ENCODE measurements around the gene SLC9A9.
A peak's percentile ranks its signal among the peaks of the same experiment; 100 is the strongest.

SLC9A9 gene

DNA sequence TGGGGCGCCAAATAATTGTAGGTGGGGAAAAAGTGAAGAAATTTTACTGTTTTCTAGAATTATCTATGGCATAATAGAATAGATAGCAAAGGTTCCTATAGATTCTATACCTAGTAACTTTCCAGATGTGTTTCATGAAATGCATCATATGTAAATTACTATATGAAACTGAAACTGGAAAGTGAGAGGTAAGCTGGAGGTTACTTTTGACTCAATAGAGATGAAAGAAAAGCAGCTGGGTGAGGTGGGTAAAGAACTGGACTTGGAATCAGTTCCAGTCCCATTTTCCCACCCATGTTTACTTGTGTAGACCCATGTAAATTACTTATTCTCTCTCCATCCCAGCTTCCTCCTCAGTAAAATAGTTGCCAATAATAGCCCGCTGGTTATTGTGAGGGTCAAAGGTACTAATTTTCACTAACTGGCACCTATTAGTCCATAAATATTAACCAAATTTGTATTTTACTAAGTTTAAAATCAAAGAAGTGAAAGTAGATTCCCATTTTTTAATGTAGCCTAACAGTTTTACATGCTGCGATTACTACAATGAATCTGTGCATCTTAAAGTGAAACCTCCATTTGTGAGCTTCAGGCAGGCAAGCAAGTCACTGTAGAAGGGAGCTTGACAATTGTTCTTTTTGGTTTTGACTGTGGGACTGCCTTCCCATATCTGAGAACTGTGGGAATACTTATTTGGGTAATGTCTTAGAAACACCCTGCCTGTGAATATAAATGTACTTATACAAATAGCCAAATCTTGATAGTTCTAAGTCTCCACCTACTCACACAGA, 312.1 kb downstream of the SLC9A9 start:
- no peak for DNase-seq

DNA sequence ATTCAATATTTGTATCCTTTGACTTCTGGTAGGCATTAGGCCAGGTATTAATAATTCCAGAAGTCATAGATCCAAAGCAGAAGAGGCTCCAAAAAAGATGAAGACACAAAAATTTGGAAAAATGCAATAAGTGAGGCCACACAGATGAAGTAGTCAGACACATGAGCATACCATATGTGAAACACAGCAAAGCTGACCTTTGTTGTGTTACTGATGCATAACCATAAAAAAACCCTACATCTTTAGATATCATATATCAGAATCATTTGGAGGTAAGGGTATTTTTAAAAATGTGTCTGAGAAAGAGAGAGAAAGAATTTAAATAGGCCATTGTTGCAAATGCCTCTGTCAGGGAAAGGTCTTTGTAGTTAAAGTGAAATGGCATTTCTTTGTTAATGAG, 314.9 kb downstream of the SLC9A9 start:
- no peak for DNase-seq

DNA sequence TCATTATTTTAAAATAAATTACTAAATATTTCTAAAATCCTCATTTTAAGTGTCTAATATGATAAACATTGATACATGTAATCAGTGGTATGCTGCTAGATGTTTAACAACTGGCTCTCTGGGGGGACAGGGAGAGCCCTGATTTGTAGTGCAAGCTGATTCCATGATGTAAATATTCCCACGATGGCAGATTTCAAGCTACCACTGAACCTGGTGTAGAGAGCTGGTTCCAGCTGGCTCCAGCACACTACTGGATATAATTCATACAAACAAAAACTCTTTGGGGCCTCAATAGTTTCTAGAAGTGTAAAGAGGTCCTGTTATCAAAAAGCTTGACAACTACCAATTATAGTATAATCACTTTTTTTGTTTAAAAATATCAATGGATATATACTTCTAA, 316.2 kb downstream of the SLC9A9 start:
- no peak for DNase-seq

DNA sequence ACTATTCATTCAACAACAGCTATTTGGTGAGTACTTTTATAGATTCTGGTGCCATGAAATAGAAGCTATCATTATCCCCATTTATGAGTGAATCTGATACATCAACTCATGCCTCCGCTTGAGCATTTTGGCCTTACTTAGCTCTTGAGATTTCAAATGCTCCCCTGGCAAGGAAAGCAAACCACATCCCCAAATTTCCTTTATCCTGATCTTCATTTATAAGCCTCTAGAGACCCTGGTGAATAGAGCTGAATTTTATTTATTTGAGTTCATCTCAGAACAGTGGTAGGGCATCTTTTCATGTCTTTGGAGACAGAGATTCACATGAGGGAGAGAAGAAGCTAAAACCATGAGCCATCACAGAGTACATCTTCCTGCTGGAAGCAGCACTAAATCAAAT, 317.2 kb downstream of the SLC9A9 start:
- no peak for DNase-seq

DNA sequence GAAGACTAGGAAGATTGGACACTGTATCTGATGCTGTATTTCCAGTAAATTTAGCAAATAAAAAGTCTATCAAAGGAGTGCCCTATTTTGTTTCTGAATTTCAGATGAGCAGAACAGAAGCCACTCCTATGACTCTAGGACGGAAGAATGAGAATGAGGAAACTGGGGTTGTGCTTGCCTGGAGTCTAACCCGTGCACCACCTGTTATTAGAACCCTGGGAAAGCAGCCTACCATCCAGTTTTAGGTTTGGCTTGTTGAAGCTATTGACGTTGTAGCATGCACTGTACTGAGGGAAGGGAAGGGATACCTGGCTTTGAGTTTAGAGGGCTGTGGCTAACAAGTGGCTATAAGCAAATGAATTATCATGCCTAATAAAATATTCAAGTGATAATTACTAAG, 318.5 kb downstream of the SLC9A9 start:
- no peak for DNase-seq

DNA sequence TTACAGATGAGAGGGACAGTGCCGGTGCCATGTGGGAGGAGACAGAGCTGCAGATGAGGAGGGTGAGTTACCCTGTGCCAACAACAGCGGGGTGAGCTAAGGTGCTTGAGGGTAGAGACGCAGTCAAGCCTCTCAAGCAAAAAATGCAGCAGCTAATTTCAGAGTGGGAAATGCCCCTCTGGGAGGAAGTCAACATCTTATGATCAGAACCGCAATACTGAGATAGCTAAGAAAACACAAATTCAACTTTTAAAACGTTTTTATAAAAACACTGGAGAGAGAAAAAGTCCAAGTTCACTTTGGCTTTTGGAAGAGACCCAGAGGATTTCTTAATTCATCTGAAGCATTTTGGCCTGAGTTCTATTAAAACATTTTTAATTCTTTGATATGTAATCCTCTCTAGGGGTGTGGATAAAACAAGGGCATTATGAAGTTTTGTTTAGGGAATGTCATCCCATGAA, 319.2 kb downstream of the SLC9A9 start:
- DNase-seq, result no peak

DNA sequence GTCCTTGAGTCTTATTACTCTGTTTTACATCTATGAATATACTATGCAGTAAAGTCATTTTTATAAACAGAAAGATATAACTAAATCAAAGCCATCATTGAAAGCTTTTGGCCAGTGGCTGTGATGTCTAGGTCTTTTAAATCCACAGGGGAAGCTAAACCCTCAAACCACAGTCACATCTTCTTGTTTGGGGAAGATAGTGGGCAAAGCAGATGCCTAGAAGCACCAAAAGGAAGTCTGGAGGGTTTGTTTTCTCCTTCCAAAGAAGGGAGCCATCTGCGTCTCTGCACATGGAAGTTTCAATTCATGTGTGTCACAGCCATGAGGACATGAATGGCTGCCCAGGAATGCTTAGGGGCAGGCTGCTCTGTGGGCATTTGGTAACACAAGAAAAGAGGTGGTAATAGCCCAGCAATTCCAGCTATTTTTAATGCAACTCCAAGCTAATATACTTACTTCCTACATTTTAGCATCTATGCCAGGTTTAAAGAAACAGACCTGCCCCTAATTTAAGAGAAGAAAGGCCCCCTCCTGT, 322.2 kb downstream of the SLC9A9 start:
- DNase-seq, result peak; percentile 44

DNA sequence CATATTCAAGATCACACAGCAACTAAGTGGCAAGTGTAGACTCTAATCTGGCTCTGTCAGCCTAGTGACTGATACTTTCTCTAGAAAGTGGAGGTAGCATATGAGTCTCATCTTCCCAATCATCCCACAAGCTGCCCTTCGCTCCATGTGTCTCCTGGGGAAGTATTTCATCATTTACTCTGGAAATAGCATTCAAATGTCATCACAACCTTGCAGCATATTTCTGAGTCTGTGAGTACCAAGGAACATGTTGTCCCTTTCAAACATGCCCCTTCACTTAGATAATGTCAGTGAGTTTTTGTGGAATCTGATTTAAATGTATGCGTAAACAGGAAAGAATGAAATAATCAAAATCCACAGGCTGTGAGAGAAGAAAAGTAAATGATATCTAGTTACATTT, 322.9 kb downstream of the SLC9A9 start:
- peak; percentile 51 for DNase-seq

DNA sequence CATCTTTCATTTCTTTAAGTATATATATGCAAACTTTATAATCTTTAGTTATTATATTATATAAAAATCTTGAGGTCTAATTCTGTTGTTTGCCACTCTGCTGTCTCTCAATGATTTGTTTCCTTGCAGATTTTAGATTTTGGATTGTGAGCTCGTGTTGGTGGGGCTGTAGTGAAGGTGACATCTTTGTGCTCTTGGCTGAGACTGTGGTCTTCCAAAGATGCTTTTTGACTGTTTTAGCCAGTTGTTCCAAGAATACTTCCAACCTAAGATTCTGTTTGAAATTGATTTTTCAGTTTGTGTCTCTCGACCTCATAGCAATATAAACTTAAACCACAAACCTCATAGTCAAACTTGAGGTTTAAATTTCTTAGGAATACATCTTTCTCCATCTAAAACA, 326.5 kb downstream of the SLC9A9 start:
- DNase-seq, result no peak

DNA sequence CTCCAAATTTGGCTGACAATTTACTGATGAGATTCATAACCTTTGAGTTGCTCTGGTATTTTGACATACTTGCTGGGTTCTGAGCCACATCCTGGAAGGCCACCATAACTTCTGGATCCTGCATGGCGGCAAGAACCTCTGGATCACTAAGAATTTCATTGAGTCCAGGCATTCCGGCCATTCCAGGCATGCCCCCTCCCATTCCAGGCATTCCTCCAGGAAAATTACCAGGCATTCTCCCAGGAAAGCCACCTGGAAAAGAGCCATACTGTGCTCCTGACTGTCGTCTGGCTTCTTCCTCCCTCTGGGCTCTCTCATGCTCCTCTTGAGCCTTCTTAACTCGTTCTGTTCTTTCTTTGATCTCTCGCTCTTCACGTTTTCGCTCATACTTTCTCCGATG, 331.1 kb downstream of the SLC9A9 start:
- peak; percentile 42 for DNase-seq

DNA sequence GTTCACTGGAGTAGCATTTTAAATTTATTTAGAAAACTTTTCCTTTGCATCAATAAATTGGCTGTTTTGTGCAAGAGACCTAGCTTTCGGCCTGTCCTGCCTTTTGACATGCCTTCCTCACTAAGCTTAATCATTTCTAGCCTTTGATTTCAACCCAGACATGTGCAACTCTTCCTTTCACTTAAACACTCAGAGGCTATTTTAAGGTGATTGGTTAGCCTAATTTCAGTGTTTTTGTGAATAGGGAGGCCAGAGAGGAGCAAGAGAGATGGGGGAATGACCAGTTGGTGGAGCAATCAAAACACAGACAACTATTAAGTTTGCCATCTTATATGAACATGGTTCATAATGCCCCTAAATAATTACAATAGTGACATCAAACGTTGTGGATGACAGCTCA, 333.4 kb downstream of the SLC9A9 start:
- DNase-seq, result no peak

DNA sequence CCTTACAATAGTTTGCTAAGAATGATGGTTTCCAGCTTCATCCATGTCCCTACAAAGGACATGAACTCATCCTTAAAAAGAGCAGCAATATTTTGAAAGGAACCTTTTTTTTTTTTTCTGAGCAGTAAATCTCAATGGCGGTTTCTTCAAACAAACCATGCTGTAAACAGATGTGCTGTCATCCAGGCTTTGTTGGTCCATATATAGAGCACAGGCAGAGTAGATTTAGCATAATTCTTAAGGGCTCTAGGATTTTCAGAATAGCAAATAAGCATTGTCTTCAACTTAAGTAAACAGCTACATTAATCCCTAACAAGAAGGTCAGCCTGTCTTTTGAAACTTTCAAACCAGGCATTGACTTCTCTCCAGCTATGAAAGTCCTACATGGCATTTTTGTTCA, 334.2 kb downstream of the SLC9A9 start:
- DNase-seq, result no peak

DNA sequence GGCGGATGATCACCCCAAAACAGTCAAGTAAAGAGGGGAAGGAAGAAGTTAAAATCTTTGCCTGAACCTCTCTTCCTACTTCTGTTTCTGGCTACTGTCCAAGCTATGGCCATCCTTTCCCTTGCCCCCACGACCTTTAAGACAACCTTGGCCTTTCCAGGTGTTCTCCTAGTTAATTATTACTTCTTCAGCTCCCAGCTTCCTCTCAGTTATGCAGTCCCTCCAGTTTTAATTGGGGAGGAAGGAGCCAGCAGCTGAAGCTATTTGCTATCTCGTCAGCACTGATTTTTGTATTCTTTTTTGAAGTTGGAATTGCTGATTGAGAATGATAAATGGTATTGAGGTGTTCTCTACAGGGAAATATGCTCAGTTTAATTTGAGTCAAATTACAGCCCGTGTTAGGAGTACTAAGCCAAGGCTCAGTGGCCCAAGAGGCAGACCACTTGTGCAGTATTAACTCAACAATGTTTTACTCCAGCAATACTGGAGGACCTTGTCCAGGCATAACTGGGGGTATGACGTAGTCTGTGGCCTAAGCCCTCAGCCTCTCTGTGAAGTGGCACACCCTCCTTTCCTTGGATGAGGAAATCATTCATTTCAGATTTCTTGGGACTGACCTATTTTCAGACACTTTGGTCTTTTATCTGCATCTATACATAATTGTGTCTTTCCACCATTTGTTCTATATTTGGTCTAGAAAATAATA, 336.9 kb downstream of the SLC9A9 start:
- no peak for DNase-seq

DNA sequence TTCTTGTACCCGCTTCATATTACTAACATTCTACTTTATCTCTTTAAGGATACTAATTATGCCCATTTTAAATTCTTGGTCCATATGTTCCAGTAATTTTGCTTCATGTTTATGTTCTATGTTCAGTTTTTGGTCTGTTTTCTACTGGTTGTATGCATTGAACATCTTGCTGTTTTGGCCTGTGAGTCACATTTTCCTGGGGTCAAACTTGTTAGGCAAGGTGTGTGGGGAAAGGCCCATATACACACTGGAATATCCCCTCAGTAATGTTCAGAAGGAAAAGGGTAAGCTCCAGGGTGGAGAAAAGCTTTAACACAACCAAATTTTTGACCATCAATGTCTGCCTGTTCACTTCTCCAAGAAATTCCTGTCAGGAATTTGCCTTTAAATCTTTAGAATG, 337.7 kb downstream of the SLC9A9 start:
- no peak for DNase-seq

DNA sequence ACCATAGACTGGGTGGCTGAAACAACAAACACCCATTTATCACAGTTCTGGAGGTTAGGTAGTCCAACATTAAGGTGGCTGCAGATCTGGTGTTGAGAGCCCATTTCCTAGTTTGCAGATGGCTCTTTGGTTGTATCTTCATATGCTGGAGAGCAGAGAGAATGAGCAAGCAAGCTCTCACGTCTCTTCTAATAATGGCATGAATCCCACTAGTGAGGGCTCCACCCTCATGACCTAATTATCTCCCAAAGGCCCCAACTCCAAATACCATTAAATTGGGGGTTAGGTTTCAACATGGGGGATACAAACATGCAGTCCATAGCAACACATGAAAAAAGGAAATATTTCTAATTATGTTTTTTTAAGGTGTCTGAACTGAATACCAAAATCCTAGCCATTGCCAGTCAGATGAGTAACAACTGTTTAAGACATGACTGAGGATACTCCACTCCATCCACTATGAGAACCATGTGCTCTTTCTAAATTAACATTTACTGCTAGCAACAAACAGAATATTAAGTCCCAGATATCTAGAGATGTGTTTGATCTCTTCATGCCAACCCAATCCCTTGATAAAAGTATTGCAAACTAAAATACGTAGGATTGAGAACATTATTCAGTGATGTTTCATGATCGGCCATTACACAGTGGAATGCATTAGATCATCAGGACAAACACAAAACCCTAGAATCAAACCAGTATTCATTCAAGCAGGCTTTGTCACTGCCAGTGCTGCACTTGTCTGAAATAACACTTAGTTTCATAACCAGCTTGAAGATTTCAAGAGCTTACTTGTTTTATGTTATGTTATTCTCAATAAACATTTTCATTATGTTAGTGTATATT, 340.3 kb downstream of the SLC9A9 start:
- DNase-seq, result peak; percentile 74

DNA sequence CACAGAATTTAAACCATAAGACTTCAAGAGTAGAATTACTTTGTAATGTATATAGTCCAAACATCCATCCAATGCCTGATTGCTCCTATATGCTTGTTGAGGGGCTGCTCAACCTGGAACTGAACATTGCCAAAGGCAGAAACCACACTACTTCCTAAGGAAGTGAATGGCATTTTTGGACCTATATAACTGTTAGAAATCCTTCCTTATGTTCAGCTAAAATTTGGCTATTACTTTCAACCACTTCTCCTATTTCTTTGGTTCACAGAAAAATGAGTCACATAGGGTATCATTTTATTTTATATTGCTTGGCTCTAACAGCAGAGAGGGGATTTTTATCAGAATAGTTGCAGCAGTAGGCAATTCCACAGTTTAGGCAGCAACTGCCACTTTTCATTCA, 342.1 kb downstream of the SLC9A9 start:
- no peak for DNase-seq

DNA sequence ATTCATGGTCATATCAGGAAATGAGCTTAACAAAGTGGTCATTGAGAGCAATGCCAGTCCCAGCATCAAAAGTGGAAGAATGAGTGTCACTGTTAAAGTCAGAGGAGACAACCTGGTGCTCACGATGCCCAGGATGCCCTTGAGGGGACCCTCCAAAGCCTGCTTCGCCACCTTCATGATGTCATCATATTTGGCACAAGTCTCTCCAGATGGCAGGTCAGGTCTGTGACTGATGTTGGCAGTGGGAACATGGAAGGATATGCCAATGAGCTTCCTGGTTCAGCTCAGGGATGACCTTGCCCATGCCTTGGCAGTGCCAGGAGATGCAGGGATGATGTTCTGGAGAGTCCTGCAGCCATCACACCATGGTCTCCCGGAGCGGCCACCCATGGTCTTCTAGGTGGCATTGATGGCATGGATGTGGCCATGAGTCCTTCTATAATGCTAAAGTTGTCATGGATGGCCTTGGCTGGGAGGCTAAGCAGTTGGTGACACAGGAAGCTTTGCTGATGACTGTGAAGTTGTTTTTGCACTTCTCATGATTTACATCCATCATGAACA, 344.9 kb downstream of the SLC9A9 start:
- no peak for DNase-seq

DNA sequence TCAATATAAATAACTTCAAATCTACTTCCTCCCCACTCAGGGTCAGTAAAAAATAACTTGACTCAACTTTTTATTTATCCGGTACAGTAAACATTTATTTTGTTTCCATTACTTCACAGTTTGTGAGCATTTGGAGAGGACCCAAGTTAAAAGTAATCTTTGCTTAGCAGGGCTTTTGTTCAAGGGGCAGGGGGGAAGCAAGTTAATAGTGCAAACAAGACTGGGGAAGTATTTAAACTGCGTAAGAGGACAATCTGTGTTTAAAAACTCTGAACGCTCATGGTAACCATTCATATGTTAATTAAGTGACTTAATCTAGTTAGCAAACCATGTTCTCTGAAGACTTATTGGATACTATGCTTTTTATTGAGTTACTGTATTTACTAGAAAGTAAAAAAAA, 346.2 kb downstream of the SLC9A9 start:
- DNase-seq, result no peak

DNA sequence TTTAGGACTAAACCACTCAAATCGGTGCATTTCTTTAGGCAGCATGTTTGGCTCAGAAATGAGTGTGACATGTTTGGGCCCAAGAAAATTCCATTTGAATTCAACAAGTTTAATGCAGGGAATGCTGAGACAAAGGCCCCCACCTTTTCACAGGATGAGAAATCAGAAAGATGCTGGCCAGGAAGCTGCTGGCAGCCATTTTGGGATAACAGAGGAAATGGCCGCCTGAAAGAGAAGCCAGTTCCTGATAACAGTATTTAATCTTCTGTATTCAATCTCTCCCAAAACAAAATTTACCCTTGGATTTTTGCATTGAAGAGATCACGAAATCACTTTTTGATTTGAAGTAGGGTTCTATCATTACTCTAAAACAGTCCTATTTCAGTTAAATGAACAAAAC, 350.9 kb downstream of the SLC9A9 start:
- DNase-seq, result no peak

DNA sequence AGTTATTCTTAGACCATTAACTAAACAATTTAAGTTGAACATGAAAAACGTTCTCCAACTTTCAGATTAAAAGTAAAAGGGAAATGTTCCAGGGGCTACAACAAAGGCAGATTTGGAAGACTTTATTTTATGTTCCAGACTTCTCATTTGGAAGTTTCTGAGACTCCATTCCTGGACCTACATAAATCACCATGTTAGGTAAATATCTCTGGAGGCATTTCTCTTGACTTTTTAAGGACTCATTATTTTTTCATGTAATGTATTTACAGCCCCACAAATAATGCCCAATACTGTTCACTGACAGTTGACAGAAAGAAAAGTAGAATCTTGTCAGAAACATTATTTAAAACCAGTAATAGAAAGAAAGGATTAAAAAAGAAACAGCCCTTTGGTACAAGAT, 352.1 kb downstream of the SLC9A9 start:
- no peak for DNase-seq

DNA sequence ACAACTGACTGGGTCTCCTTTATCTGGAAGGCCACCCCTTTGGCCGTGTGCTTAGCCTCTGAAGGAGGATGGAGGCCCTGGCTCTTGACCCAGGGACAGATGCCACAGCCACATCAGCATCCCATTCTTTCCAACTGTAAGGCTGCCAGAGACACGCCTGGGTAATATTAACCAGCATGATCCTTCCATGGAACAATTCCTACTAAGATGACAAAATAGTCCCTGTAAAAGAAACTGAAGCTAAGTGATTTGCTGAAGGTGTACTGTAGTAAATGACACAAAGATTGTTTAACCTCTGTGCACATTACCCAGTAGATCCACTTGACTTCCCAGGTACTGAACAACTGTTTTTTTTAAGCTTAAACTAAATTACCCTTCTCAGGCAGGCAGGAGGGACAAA, 352.7 kb downstream of the SLC9A9 start:
- no peak for DNase-seq

DNA sequence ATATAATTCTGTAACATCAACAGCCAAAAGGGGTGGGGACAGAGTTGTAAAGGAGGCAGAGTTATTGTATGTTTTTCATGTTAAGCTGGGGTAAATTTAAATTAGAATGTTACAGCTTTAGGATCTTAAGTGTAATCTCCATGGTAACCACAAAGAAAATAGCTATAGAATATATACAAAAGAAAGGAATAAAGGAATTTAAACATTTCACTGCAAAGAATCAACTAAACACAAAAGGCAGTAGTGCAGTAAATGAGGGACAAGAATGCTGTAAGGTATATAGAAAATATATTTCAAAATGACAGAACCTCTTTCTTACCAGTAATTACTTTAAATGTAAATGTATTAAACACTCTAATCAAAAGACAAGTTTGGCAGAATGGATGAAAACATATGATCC, 361.7 kb downstream of the SLC9A9 start:
- DNase-seq, result no peak
